H1 (cell line): ENCODE measurements around the gene CDC42BPB. TPM values are rescaled to one million over a fixed set of nuclear protein-coding genes. Genes with fewer than 3 reads are reported as not detected.

Experiments used
- CBX5 ChIP-seq: fragments of 300-800, 300-1000 bp; sonication (generic); IDR thresholded peaks from 2 replicates; pipeline ENCODE4 v1.7.1; 2016; ENCODE audit warnings: antibody characterized with exemption, low read length, low read depth
- CTCF ChIP-seq, 3 experiments: IDR thresholded peaks; 1 replicate in 2 of 3; 2 replicates in 1 of 3; pipeline versions ENCODE4 v1.5.1 to v1.6.1; 2011; ENCODE audit warnings: low read length in 3 of 3, mild to moderate bottlenecking in 3 of 3, inconsistent platforms in 2 of 3, low read depth in 1 of 3, moderate library complexity in 1 of 3; ENCODE audit not compliant: insufficient read depth in 1 of 3; ENCODE audit errors: control extremely low read depth in 1 of 3
- POLR2A ChIP-seq, 2 experiments: IDR thresholded peaks; 1 replicate in 1 of 2; 2 replicates in 1 of 2; pipeline ENCODE4 v1.6.1; 2011; ENCODE audit warnings: low read depth in 2 of 2, low read length in 2 of 2, mild to moderate bottlenecking in 2 of 2; ENCODE audit errors: control extremely low read depth in 1 of 2
- RXRA ChIP-seq: IDR thresholded peaks from 2 replicates; pipeline ENCODE4 v1.6.1; 2011; ENCODE audit warnings: low read depth, mild to moderate bottlenecking, low read length, moderate library complexity; ENCODE audit not compliant: insufficient read depth
- polyA plus RNA-seq, 7 experiments: library from polyadenylated mRNA; depleted of rRNA in 3 of 7; stranded (reverse) in 5 of 7; unstranded in 2 of 7; fragments of >200 nt in 5 of 7; fragments of 200-250 nt in 2 of 7; gene quantifications; 1 replicate in 5 of 7; 2 replicates in 1 of 7; 4 replicates in 1 of 7; pipeline versions ENCODE4 v1.2.1 to v1.2.3, GENCODE V29; 2011 to 2013; ENCODE audit warnings: missing spikeins in 2 of 7, mixed read lengths in 2 of 7
- total RNA-seq: library from RNA; stranded (reverse); fragmentation: NEBNext Ultra II Directional; extraction: Animal tissue kit (Norgen Biotek cat#: 25700); gene quantifications from 2 replicates; pipeline ENCODE4 v1.2.1, GENCODE V29; 2021
- TF ChIP-seq, protein P1 (sequence below): IDR thresholded peaks from 2 replicates; pipeline ENCODE4 v1.6.1; 2012; ENCODE audit warnings: inconsistent platforms

CDC42BPB gene
- total and polyA plus RNA-seq, 2 of the 8 experiments (the other 6 are each of a cell fraction or from before 2014, with no cell fraction given) = 51.2 to 88.2 TPM

DNA sequence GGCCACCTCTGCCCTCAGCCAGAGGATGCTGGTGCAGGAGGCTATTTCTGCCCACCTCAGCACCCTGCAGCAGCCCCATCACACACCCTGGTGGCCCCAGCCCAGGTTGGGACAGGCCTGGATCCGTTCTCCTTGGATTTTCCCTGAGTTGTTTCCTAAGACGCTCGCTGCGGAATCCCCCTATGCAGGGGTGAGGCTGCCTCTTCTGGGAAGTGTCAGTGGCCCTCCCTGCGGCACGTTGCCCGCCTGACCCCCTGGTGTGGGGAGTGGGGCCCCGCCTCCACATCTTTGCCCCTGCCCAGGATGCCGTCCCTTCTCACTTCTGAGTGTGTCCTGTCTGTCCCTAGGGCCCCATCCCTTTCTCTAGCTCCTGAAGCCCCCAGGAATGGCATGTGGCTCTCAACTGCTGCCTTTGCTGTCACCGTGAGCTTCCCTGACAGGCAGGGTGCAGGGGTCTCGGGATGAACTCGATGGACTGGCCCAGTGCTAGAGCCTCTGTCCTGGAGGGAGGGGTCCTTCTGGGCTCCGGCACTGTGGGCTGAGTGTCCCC, 36.6 kb upstream of the CDC42BPB start (continued):
- TF ChIP-seq, protein P1, sequence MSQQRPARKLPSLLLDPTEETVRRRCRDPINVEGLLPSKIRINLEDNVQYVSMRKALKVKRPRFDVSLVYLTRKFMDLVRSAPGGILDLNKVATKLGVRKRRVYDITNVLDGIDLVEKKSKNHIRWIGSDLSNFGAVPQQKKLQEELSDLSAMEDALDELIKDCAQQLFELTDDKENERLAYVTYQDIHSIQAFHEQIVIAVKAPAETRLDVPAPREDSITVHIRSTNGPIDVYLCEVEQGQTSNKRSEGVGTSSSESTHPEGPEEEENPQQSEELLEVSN = no peak
- TF ChIP-seq CTCF (IDR thresholded peaks at IDR 0.05; ENCODE audit: control extremely low read depth in 1 of 3, insufficient read depth in 1 of 3, low read depth in 1 of 3, low read length in 3 of 3) (no peak), CBX5 (no peak), RXRA (no peak), POLR2A (IDR thresholded peaks at IDR 0.05; ENCODE audit: control extremely low read depth in 1 of 2, low read depth in 2 of 2, low read length in 2 of 2) (no peak)
